Amniotic stem cell (primary cell): ENCODE data around the gene TFAP2A.

Experiments
- DNase-seq: peaks from one replicate; lab custom pipeline; 2025; lab: John Stamatoyannopoulos, UW

The TFAP2A gene

DNA sequence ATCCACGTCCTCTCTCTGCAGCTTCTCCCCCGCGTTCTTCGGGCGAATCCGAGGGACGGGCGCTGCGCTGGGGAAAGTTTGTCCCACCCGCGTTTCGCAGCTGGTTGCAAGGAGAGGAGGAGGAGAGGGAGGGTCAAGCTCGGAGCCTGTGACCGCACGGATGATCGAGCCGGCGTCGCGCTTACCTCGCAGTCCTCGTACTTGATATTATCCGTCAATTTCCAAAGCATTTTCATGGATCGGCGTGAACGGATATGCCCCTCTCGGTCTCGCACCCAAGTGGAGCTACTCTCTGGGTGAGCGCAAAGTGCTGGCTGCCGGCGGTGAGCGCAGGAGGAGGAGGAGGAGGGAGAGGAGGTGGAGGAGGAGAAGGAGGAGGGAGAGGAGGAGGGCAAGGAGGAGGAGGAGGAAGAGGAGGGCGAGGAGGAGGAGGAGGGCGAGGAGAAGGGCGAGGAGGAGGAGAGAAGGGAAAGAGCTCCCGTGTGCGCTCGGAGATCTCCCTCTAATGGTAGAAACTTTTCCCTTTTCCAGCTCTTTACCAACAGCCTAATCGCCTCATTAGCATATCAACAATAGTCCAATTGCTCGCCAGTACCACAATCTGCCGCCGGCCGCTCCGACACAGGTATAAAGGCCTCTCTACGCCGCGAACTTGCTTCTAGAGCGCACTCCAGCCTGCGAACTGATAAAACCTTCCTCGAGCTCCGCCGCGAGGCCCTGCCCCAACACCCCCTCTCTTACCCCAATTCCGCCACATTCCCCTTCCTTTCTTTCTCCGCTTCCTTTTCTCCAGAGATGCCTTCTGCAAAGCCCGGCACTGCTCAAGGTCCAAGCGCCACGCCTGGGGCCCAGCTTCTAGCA, at the start of gene TFAP2A:
Gene TFAP2A (minus strand): TSS at position 319 of the 861 bp plus-strand sequence. CDS start 83 bp downstream, at position 236.
- peak; percentile 33 for DNase-seq

DNA sequence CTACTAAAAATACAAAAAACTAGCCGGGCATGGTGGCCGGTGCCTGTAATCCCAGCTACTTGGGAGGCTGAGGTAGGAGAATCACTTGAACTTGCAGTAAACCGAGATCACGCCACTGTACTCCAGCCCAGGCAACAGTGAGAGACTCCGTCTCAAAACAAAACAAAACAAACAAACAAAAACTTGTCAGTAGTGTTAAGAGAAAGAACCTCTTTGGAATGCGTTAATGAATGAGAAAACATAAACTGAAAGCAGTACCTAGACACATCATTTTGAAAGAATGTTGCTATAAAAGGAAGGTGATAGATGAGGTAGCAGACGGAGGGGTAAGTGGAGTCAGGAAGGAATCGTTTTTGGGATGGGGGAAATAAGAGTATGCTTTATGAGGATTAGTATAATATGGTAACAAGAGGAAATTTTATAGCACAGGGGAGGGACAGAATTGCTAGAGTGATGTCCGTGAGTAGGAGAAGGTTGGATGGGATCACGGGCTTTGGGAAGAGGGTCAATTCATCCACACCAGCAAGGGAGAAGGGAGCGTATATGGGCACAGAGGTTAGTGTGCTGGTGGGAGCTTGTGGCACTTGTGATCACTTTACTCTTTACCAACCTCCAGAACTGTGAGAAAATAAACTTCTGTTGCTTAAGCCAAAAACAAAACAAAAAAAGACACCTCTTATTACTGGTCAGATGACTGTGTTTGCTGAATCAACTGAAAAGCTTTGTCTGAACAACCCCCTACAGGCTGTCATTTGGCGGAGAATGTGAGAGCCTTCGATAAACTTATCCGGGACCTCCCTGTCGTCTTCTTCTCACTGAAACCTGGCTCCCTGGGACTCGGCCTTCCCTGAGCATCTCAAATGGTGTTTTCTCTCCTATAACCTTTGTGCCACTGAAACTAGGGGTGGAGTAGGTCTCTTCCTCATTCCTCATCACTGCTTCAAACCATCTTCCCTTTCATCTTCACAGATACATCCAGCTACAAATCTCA, 48.9 kb upstream of the TFAP2A start:
- DNase-seq, result no peak

DNA sequence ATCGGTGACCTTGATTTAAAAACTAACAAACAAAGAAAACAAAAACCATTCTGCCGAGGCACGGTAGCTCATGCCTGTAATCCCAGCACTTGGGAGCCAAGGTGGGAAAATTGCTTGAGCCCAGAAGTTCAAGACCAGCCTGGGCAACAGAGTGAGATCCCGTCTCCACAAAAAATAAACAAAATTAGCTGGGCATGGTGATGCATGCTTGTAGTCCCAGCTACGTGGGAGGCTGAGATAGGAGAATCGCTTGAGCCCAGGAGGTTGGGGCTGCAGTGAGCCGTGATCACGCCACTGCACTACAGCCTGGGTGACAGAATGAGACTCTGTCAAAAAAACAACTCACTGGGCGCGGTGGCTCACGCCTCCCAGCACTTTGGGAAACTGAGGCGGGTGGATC, 48.2 kb upstream of the TFAP2A start:
- DNase-seq, result no peak

DNA sequence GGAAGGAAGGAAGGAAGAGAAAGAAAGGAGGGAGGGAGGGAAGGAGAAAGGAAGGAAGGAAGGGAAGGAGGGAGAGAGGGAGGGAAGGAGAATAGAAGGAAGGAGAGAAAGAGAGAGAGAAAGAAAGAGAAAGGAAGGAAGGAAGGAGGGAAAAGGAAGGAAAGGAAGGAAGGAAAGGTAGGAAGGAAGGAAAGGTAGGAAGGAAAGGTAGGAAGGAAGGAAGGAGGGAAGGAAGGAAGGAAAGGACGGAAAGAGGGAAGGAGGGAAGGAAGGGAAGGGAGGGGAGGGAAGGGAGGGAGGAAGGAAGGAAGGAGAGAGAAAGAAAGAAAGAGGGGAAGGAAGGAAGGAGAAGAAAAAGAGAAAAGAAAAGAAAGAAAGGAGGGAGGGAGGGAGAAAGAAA, 47.0 kb upstream of the TFAP2A start:
- DNase-seq, result no peak

DNA sequence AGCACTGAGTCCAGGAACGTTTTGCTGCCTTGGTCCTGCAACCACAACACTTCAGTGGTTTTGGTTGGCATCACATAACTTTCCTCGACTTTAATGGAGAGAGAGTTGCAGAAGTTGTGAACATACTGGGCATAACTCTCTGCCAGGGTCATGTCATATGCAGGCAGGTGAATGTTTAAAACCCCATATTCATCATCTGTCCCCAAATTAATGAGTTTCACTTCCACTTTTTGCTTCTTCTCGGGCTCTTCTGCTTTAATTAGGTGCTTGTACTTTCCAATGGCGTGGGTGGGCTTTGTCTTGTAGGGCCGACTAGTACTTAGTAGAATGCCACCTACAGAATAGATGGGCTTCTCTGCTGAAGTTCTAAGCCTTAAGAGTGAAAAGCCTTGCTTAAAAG, 45.2 kb upstream of the TFAP2A start:
- no peak for DNase-seq

DNA sequence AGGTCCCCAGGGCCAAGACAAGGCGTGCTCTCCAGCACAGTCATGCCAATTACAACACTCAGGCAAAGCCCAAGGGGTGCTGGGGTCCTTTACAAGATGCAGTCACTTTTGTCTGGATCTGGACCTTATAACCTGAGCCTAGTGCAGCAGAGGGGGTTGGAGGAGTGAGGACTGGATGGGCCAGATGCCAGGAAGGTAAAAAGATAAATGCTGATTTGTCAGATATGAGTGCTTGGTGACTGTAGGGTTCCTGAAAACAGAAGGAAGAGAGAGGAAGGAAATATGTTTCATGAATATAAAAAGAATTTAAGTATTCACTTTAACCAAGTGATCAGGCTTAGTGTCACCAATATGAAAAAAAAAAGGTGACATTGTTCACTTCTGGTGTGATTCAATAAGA, 43.4 kb upstream of the TFAP2A start:
- no peak for DNase-seq

DNA sequence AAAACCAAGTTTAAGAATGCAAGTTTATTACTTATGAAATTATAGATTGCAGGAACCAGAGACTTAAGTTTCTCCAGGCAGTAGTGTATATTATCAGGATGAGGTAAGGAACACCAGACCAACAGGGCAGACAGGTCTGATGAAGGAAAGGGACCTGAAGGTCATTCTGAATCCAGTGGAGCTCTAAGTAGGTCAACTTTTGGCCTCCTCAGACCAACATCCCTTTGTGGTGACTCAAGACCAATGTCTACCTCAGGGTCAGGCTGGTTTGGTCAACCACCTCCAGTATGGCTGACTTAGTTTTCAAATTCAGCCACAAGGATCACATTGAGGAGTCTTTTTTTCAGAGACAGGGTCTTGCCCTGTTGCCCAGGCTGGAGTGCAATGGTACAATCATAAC, 38.7 kb upstream of the TFAP2A start:
- no peak for DNase-seq

DNA sequence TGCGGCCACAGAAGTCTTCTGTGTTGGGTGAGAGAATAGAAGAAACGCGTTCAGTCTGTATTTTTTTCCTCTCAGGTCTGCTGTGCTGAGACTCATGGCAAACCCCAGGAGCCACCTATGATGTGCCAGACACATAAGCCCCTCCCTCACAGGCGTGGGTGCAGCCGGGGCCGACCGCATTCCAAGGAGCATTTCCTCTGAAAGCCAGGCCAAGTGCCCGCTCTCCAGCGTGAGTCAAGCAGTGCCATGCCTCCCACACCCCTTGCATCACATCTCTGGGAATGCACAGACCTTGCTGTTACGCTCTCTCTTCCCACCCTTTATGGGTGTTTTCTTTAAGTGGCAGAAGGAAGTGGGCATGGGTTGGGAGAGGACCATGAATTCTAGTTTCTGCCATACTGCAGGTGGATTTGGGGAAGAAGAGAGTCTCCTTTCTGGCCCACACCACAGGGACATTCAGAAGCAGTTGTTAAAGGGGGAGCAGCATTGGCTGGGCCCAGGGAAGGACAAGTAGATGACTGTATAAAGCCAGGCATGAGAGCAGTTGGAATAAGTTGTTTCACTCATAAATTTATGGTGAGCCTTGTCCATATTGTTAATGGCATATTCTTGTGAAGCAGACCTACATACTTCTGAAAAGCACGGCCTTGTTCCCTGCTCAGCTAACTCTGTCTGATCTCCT, 37.1 kb upstream of the TFAP2A start:
- DNase-seq, result peak; percentile 41

DNA sequence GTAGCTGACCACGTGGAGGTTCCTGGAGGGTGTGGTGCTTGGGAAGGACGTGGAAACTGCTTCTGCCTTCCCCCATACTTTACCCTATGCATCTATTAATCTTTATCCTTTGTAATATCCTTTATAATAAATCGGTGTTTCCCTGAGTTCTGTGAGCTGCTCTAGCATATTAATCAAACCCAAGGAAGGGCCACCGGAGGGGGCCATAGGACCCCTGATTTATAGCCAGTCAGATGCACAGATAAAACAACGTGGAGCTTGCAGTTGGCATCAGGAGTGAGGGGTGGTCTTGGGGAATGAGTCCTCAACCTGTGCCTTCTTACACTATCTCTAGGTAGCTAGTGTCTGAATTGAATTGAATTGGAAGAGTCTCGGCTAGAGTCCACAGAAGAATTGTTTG, 36.5 kb upstream of the TFAP2A start:
- DNase-seq, result no peak

DNA sequence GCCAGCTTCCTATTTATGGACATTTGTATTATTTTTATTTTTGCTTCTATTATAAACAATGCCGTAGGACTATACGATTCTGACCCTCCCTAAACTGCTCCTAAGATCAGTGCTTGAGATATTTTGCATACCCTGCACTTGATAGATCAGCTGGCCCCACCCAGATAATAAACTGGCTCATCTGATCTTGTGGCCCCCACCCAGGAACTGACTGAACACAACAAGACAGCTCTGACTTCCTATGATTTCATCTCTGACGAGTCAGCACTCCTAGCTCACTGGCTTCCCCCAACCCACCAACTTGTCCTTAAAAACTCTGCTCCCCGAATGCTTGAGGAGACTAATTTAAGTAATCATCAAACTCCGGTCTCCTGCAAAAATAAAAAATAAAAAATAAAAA, 34.9 kb upstream of the TFAP2A start:
- no peak for DNase-seq

DNA sequence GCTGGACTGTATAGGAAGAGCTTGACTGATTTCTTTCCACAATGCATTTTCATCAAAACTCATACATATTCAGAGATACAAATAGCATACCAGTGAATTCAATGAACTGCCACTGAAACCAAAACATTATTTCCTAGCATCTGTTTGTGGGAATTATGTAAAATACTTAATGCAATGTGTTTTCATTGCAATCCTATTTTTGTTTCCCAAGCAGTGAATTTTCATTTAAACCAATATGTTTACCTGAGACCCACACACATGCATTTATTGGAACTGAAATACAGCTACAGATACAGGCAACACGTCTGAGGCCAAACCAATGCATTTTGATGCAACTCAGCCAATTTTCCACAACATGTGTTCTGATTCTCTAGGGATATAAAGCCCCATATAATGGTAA, 33.2 kb upstream of the TFAP2A start:
- DNase-seq, result no peak

DNA sequence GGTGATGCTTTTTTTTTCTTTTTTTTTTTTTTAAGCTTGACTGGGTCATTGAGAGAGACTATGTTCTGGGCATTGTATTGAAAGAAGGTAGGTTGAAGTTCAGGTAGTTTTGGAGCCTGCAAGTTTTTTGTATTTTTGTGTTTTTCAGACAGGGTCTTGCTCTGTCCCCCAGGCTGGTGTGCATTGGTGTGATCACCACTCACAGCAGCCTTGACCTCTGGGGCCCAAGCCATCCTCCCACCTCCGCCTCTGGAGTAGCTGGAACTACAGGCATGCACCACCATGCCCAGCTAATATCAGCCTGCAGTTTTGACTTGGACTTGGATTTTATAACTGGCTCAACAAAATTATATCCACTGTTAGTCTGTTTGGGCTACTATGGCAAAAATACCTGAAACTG, 31.7 kb upstream of the TFAP2A start:
- DNase-seq, result no peak

DNA sequence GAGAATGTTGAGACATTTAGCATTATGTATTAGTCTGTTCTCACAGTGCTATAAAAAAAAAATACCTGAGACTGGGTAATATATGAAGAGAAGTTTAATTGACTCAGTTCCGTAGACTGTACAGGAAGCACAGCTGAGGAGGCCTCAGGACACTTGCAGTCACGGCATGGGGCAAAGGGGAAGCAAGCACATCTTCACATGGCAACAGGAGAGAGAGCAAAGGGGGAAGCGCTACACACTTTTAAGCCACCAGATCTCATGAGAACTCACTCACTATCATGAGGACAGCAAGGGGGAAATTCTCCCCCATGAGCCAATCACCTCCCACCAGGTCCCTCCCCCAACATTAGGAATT, 26.8 kb upstream of the TFAP2A start:
- no peak for DNase-seq

DNA sequence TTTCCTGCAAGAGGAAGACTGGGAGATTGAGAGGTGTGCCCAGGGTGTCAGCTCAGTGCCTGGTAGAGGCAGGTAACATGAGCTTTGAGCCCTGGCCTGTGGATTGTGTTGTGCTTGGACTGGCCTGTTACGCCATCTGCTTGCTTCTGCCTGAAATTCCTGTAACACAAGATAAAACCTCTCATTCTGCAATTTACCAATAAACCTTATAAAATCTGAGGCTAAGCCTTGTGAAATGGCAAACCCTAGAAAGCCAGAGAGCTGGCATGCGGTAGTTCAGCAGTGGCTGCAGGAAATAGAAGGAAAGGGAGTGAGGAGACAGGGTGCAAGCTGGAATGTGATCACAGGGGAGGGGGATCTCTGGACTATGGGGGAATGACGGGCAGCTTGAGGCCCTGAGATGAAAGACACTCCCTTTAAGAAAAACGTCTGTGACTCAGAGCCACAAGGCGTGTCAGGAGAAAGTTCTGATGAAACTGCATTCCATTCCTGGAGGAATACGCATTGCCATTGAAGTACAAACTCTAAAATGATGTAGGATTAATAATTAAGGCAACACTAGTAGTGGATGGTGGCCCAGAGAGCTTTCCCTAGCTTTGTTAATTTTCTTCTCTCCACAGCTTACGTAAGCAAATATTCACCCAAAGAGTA, 26.3 kb upstream of the TFAP2A start:
- DNase-seq, result peak; percentile 83

DNA sequence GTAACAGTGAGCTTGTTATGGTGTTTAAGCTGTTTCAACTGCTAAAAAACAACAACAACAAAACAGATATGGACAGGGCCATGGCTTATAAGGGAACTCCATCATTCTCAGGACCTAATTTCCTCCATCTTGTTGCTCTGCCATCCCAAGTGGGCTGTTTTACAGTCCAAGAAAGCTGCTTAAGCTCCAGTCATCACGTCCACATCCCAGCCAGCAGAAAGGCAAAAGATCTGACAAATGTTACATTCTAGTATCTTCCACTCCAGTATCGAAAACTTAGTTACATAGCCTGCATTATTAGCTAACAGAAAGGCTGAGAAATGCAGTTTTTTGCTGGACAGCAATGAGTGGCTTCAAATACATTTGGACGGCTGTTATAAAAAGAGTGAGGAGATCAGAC, 23.0 kb upstream of the TFAP2A start:
- DNase-seq, result no peak

DNA sequence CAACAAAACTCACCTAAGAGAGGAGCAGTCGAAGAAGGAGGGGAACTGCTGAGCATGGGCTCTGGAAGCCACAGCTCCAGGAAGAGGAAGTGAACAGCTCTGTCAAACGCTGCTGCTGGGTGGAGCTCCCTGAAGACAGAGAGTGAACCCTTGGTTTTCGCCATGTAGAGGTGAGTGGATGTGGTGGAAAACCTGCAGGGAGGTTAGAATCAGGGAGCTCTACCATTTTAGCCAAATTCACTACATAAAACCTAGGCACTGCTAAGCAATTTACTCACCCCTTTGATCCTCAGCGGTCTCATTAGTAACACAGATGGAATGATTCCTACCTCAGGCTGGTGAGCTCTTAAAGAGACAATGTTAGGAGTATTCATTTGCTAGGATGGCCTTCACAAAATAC, 19.4 kb upstream of the TFAP2A start:
- no peak for DNase-seq

DNA sequence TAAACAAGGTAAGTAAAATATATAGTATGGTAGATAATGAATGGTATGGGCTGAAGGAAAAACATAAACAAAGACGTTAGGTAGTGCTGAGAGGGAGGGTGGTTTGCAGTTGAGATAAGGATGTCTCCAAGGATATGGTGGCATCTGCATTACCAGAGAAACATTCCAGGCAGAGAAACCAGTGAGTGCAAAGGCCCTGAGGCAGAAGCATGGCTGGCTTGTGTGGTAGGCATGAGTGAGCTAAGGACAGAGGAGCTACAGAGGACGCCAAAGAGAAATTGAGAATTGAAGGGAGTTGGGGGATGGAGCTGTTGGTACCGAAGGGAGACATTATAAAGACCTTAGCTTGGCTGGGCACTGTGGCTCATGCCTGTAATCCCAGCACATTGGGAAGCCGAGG, 18.4 kb upstream of the TFAP2A start:
- no peak for DNase-seq

DNA sequence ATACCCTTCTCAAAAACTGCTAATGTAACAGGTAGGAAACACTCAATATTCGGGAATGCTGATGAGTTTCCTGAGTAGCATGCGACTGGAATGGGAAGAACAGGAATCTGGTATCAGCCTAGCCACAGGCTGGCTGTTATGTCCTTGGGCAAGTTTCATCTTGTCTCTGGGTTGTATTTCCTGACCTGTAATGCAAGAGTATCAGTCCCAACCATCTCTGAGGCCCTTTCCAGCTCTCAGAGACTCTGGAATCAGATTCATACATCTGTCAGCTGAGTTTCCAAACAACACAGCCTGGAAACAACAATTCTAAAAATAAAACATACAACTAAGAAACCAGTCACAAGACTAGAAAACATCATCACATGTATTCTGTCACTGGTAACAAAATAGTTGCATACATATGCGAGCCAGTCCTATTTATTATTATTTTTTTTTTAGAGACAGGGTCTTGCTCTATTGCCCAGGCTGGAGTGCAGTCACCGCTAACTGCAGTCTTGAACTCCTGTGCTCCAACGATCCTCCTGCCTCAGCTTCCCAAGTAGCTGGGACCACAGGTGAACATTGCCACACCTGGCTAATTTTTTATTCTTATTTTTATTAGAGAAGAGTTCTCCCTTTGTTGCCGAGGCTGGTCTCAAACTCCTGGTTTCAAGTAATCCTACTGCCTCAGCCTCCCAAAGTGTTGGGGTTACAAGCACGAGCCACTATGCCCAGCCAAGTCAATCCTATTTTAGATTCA, 16.7 kb upstream of the TFAP2A start:
- DNase-seq, result no peak

DNA sequence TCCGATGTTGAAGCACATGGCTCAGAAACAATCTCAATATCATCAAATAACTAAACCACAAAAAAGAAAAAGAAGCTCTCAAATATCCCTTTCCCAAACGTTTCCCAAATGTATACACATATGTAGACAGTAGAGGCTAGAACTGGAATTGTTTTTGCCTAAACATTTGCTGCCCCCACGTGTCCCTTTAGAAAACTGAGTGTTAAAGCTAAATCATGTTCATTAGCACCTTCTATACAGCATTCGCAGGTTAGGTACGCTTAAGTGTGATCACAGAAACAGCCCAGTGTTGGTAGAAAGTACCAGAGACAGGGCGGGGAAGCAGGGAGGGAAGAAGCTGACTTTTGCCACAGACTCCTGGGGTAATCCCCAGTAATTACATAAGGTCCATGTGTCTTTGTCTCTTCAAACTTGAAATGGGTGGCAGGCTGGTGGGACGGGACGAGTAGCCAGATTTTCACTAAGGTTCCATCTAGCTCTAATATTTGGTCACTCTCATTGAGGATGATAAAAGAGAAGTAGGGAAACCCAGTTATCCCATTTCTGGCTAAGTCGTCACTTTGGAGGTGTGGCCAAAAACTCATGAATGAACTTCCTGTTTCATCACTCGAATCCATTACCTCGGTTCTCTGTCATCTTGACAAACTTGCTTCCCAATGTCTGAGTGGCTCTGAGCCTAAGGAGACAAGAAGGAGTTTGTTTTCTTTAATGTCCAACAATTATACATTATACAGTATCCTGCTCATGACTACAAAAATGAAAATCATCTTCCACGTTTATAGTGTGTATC, 15.0 kb upstream of the TFAP2A start:
- DNase-seq, result peak; percentile 28

DNA sequence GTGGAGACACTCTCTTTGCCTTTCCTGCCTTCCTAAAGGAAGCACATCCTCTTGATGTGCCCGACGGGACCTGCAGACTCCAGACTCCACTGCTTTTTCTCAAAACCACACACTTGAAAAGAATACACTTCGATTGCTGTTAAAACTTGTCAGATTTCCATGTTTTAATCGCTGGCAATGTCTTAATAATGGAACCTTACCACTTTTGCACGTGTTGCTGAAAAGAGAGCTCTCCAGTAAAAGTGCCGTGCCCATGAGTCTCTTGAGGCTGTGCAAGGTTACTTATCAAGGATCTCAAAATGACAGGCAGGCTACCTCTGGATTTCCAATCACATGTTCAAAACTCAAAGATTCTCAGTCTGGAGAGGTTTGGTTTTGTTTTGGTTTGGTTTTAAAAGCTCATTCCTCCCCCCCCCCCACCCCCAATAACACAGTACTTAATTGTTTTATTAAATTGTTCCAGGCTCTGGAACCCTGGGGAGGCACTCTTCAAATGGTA, 12.0 kb upstream of the TFAP2A start:
- no peak for DNase-seq
